ENCODE data around the gene GPATCH4. TPM values are rescaled to one million over a fixed set of nuclear protein-coding genes. Genes with fewer than 3 reads are reported as not detected.
A peak's percentile ranks its signal among the peaks of the same experiment; 100 is the strongest.

Gene GPATCH4
- total RNA-seq, 4 donors from 2014 or later = 12.4 to 113 (median 28.9) TPM

- no peak for DNase-seq
- 6 to 15% methylated on average over 3 to 4 of the region's 4 CpGs for WGBS, 2 donors (ENCODE audit: low coverage in 1 of 2)
- Histone ChIP-seq H3K36me3 (no peaks in the 10 kb centered on the region), H3K4me3 (peak overlapping the region in 2 of 4 donors; percentile 44 to 51), H3K9me3 (no peaks in the 10 kb centered on the region), H3K27me3 (no peaks in the 10 kb centered on the region), H3K27ac (peak overlapping the region; percentile 67 to 73 (median 71)), H3K4me1 (peaks cover 5 to 27% (median 20%) of the 10 kb centered on the region in 4 donors)
- intact Hi-C loops (cut with DNase I; ENCODE audit: low total_unique reads) = no loop called here
- TF ChIP-seq POLR2AphosphoS5 (IDR thresholded peaks at IDR 0.05) (peak in 1 of 3 donors; percentile 24), EP300 (IDR thresholded peaks at IDR 0.05; ENCODE audit: low read depth) (no peak)
- in situ Hi-C loops (cut with MboI; ENCODE audit: low pct_ligation_motif_present in 1 of 4, low pct_unique_long_range_greater_than_20kb in 1 of 4, low sequenced_read_pairs in 3 of 4) = no loop called here
Measured at GRCh38 chr1:156571261-156571852, 29.9 kb downstream of the GPATCH4 start.

DNA sequence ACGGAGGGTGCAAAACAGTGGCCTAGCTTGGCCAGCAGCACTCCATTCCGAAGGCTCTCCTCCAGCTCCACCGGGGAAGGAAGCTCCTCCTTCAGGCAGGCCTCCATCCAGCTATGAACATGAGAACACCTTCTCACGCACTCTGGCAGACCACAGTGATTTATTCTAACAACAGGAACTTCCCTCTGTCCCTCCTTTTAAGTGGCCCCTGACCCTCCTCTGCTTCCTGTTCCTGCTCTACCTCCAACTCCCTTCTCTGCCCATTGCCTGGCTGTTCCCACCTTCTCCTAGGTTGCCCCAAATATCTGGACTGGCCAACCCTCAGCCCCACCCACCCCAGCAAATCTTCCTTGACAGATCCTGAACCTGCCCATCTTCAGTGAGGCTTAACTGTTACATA, 34.8 kb downstream of the GPATCH4 start:
- no peaks in the 10 kb centered on the region for H3K36me3 ChIP-seq
- H3K4me3 ChIP-seq = no peak overlapping the region
- no peaks in the 10 kb centered on the region for H3K9me3 ChIP-seq
- no peaks in the 10 kb centered on the region for H3K27me3 ChIP-seq
- WGBS, 2 donors (ENCODE audit: low coverage in 1 of 2) = 84 to 94% methylated on average over 3 to 4 of the region's 4 CpGs
- intact Hi-C loops (cut with DNase I; ENCODE audit: low total_unique reads) (no loop called here), in situ Hi-C loops (cut with MboI; ENCODE audit: low pct_ligation_motif_present in 1 of 4, low pct_unique_long_range_greater_than_20kb in 1 of 4, low sequenced_read_pairs in 3 of 4) (no loop called here)
- TF ChIP-seq EP300 (IDR thresholded peaks at IDR 0.05; ENCODE audit: low read depth) (no peak), POLR2A (IDR thresholded peaks at IDR 0.05) (no peak), CTCF (IDR thresholded peaks at IDR 0.05) (no peak), POLR2AphosphoS5 (IDR thresholded peaks at IDR 0.05) (no peak)
- H3K27ac ChIP-seq = no peak overlapping the region
- no peak for DNase-seq
- peaks cover 0 to 15% (median 11%) of the 10 kb centered on the region in 4 donors for H3K4me1 ChIP-seq

GRCh38 chr1:156565519-156565918, 35.8 kb downstream of the GPATCH4 start:
- no peaks in the 10 kb centered on the region for H3K27me3 ChIP-seq
- 93% methylated on average over 2 of the region's 2 CpGs; no CpG with 5 or more reads in 1 of the 2 donors for WGBS, 2 donors (ENCODE audit: low coverage in 1 of 2)
- no peaks in the 10 kb centered on the region for H3K36me3 ChIP-seq
- no peak overlapping the region for H3K27ac ChIP-seq
- H3K4me3 ChIP-seq = no peak overlapping the region
- intact Hi-C loops (cut with DNase I; ENCODE audit: low total_unique reads) (no loop called here), in situ Hi-C loops (cut with MboI; ENCODE audit: low pct_ligation_motif_present in 1 of 4, low pct_unique_long_range_greater_than_20kb in 1 of 4, low sequenced_read_pairs in 3 of 4) (no loop called here)
- TF ChIP-seq CTCF (IDR thresholded peaks at IDR 0.05) (no peak), POLR2A (IDR thresholded peaks at IDR 0.05) (no peak), EP300 (IDR thresholded peaks at IDR 0.05; ENCODE audit: low read depth) (no peak), POLR2AphosphoS5 (IDR thresholded peaks at IDR 0.05) (no peak)
- no peaks in the 10 kb centered on the region for H3K9me3 ChIP-seq
- peaks cover 0 to 5% (median 2%) of the 10 kb centered on the region in 4 donors for H3K4me1 ChIP-seq
- no peak for DNase-seq

DNA sequence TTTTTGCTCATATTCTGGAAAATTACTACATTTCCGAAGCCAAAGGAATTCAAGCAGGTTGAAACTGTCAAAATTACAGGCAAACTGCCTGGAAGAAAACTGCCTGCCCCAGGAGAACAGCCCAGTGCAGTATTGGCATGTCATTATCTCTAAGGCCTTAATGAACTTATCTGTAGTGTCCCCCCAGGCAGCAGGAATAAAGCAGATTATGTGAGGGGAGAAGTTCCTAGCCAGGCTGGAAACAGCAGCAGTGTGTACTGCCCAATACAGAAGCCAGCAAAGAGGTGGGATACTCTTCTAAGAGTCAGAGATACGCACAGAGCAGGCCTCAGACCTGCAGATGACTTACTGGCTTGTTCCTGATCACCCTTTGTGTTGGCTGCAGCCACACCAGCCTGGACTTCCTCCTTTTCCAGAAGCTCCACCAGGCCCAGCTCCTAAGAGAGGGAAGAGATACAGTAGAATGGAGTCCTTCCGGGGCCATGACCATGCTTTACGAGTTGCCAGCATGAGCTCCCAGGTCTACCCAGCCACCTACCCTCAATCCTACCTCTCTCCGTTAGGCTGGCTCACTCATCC, 40.6 kb downstream of the GPATCH4 start:
- H3K36me3 ChIP-seq = no peaks in the 10 kb centered on the region
- no peak overlapping the region for H3K27ac ChIP-seq

More for the DNA sequence above, 40.6 kb downstream of the GPATCH4 start:
- DNase-seq = no peak
- 67 to 76% methylated on average over 3 to 5 of the region's 5 CpGs for WGBS, 2 donors (ENCODE audit: low coverage in 1 of 2)
- H3K4me3 ChIP-seq = no peak overlapping the region
- no peaks in the 10 kb centered on the region for H3K27me3 ChIP-seq
- TF ChIP-seq CTCF (IDR thresholded peaks at IDR 0.05) (no peak), POLR2AphosphoS5 (IDR thresholded peaks at IDR 0.05) (no peak), EP300 (IDR thresholded peaks at IDR 0.05; ENCODE audit: low read depth) (no peak), POLR2A (IDR thresholded peaks at IDR 0.05) (no peak)
- no peaks in the 10 kb centered on the region for H3K4me1 ChIP-seq
- in situ Hi-C loops (cut with MboI; ENCODE audit: low pct_ligation_motif_present in 1 of 4, low pct_unique_long_range_greater_than_20kb in 1 of 4, low sequenced_read_pairs in 3 of 4) = no loop called here
- intact Hi-C loops (cut with DNase I; ENCODE audit: low total_unique reads) = no loop called here
- no peaks in the 10 kb centered on the region for H3K9me3 ChIP-seq

All from transverse colon (tissue), 4 donors.